Neural cell (in vitro differentiated cells): Measurements from ENCODE around the gene AIFM2. TPM values are rescaled to one million over a fixed set of nuclear protein-coding genes. Genes with fewer than 3 reads are reported as not detected.
"Not testable (repeated sequence)": the region's sequence is repeated elsewhere in the genome, so short reads cannot be mapped to it uniquely, and the experiment has no call there.

Source experiments
- H2AFZ ChIP-seq: fragments of 200-600, 300-800 bp; sonication (generic), shearing (Covaris generic); 2 replicates; pipeline ENCODE4 v1.6.0; 2014; ENCODE audit warnings: low read depth, mild to moderate bottlenecking, antibody characterized with exemption, low read length, moderate library complexity
- H3F3A ChIP-seq: fragments of 200-600 bp; shearing (Covaris generic); 2 replicates; pipeline ENCODE4 v1.6.1; 2016; ENCODE audit warnings: mild to moderate bottlenecking, moderate library complexity, mixed read lengths, antibody characterized with exemption, low read length; ENCODE audit not compliant: insufficient read depth, poor library complexity, severe bottlenecking
- H3K27ac ChIP-seq: fragments of 200-600, 300-800 bp; sonication (generic), shearing (Covaris generic); 2 replicates; pipeline ENCODE4 v1.5.1; 2014; ENCODE audit warnings: mild to moderate bottlenecking, low read length, moderate library complexity
- H3K27me3 ChIP-seq: fragments of 300-800, 200-600 bp; sonication (generic), shearing (Covaris generic); 2 replicates; pipeline ENCODE4 v1.6.0; 2014; ENCODE audit warnings: mild to moderate bottlenecking, low read depth, low read length, moderate library complexity; ENCODE audit not compliant: insufficient read depth
- H3K36me3 ChIP-seq: fragments of 300-800, 200-600 bp; sonication (generic), shearing (Covaris generic); 2 replicates; pipeline ENCODE4 v1.5.1; 2014; ENCODE audit warnings: mild to moderate bottlenecking, antibody characterized with exemption, low read length, moderate library complexity; ENCODE audit not compliant: insufficient read depth
- H3K4me2 ChIP-seq: fragments of 300-800, 200-600 bp; sonication (generic), shearing (Covaris generic); 2 replicates; pipeline ENCODE4 v1.6.0; 2014; ENCODE audit warnings: mild to moderate bottlenecking, low read length
- H3K4me3 ChIP-seq: fragments of 300-800, 200-600 bp; sonication (generic), shearing (Covaris generic); 2 replicates; pipeline ENCODE4 v1.5.1; 2014; ENCODE audit warnings: mild to moderate bottlenecking, low read length, moderate library complexity
- H3K79me2 ChIP-seq: fragments of 200-600 bp; shearing (Covaris generic); replicated peaks from 2 replicates; pipeline ENCODE4 v1.6.0; 2014; ENCODE audit warnings: mild to moderate bottlenecking, low read length, moderate library complexity; ENCODE audit not compliant: insufficient read depth
- H3K9ac ChIP-seq: fragments of 300-800, 200-600 bp; sonication (generic), shearing (Covaris generic); 2 replicates; pipeline ENCODE4 v1.6.1; 2016; ENCODE audit warnings: mild to moderate bottlenecking, low read length, mixed read lengths
- H3K9me2 ChIP-seq: fragments of 200-600 bp; shearing (Covaris generic); 2 replicates; pipeline ENCODE4 v1.6.1; 2016; ENCODE audit warnings: mild to moderate bottlenecking, low read length, mixed read lengths; ENCODE audit not compliant: insufficient read depth
- H3K9me3 ChIP-seq: fragments of 200-600, 300-800 bp; sonication (generic), shearing (Covaris generic); 2 replicates; pipeline ENCODE4 v1.6.1; 2016; ENCODE audit warnings: mild to moderate bottlenecking, mixed run types, low read length, moderate library complexity, mixed read lengths
- H4K20me1 ChIP-seq: fragments of 200-600 bp; shearing (Covaris generic); 2 replicates; pipeline ENCODE4 v1.6.1; 2016; ENCODE audit warnings: mild to moderate bottlenecking, mixed run types; ENCODE audit not compliant: insufficient read depth
- CTCF ChIP-seq: fragments of 450-650 bp; IDR thresholded peaks from 2 replicates; pipeline ENCODE4 v1.5.1; 2014; ENCODE audit warnings: antibody characterized with exemption, mild to moderate bottlenecking, moderate library complexity; ENCODE audit not compliant: poor library complexity, severe bottlenecking
- EP300 ChIP-seq: fragments of 450-650 bp; conservative IDR thresholded peaks from 2 replicates; pipeline ENCODE4 v1.6.1; 2014; ENCODE audit warnings: antibody characterized with exemption, mild to moderate bottlenecking, moderate library complexity; ENCODE audit not compliant: poor library complexity, severe bottlenecking
- EZH2 ChIP-seq: fragments of 200-600, 300-800 bp; shearing (Covaris generic), sonication (generic); IDR thresholded peaks from 2 replicates; pipeline ENCODE4 v1.6.1; 2014; ENCODE audit warnings: antibody characterized with exemption, low read length, borderline replicate concordance, mild to moderate bottlenecking; ENCODE audit not compliant: insufficient read depth, poor library complexity, severe bottlenecking
- MXI1 ChIP-seq: fragments of 450-650 bp; conservative IDR thresholded peaks from 2 replicates; pipeline ENCODE4 v1.6.1; 2014; ENCODE audit warnings: antibody characterized with exemption, mild to moderate bottlenecking; ENCODE audit not compliant: poor library complexity, severe bottlenecking
- POLR2AphosphoS5 ChIP-seq: IDR thresholded peaks from 2 replicates; pipeline ENCODE4 v1.6.1; 2012
- RAD21 ChIP-seq: fragments of 450-650 bp; conservative IDR thresholded peaks from 2 replicates; pipeline ENCODE4 v1.6.1; 2014; ENCODE audit warnings: antibody characterized with exemption, mild to moderate bottlenecking, moderate library complexity
- REST ChIP-seq: IDR thresholded peaks from 2 replicates; pipeline ENCODE4 v1.6.1; 2012; ENCODE audit warnings: borderline replicate concordance
- SMC3 ChIP-seq: fragments of 450-650 bp; conservative IDR thresholded peaks from 2 replicates; pipeline ENCODE4 v1.6.1; 2014; ENCODE audit warnings: antibody characterized with exemption, mild to moderate bottlenecking, moderate library complexity; ENCODE audit not compliant: poor library complexity
- TAF1 ChIP-seq: IDR thresholded peaks from 2 replicates; pipeline ENCODE4 v1.6.1; 2012; ENCODE audit warnings: low read depth
- polyA minus RNA-seq: library from RNA; depleted of rRNA, polyadenylated mRNA; stranded (reverse); fragments of >200 nt; gene quantifications from 2 replicates; pipeline ENCODE4 v1.2.3, GENCODE V29; 2014
- polyA plus RNA-seq: library from polyadenylated mRNA; depleted of rRNA; stranded (reverse); fragments of >200 nt; gene quantifications from 2 replicates; pipeline ENCODE4 v1.2.3, GENCODE V29; 2014

The AIFM2 gene
- polyA plus RNA-seq (0.42 and 0.78 TPM in 2 replicates), polyA minus RNA-seq (0.58 and 0.73 TPM in 2 replicates)

- TF ChIP-seq MXI1 (no peak), CTCF (no peak), EP300 (no peak)
- Histone ChIP-seq H3K4me3 (peak within 1 kb of the TSS; percentile 65), H4K20me1 (no peaks in the 10 kb centered on the region), H3K27ac (no peak within 1 kb of the TSS), H3K79me2 (no peaks in the 10 kb centered on the region), H3K9ac (peak within 1 kb of the TSS; percentile 12), H2AFZ (no peak within 1 kb of the TSS), H3K9me2 (no peaks in the 10 kb centered on the region), H3K36me3 (no peaks in the 10 kb centered on the region), H3K27me3 (peaks cover 26% of the 10 kb centered on the region), H3F3A (no peaks in the 10 kb centered on the region), H3K4me2 (no peak within 1 kb of the TSS), H3K9me3 (no peaks in the 10 kb centered on the region)
These were observed at the start of gene AIFM2 for GRCh38 chr10:70132098-70133029. Gene AIFM2, minus strand, starts transcription at chr10:70132825. Its CDS starts 8,741 bp downstream, at chr10:70124084.

- not testable (repeated sequence) for H3K9ac ChIP-seq, H4K20me1 ChIP-seq, H3K9me2 ChIP-seq, H3F3A ChIP-seq, H3K79me2 ChIP-seq, H3K4me3 ChIP-seq, H3K27ac ChIP-seq, H3K9me3 ChIP-seq, H3K27me3 ChIP-seq, H3K4me2 ChIP-seq, H3K36me3 ChIP-seq, H2AFZ ChIP-seq
These were observed 46.6 kb upstream of the AIFM2 start for GRCh38 chr10:70179209-70179608.

GRCh38 chr10:70178139-70178725 is 45.6 kb upstream of the AIFM2 start:
- no peak overlapping the region for H3K4me3 ChIP-seq
- no peaks in the 10 kb centered on the region for H3K27me3 ChIP-seq
- no peaks in the 10 kb centered on the region for H3K36me3 ChIP-seq
- no peak overlapping the region for H3K9ac ChIP-seq
- H3K79me2 ChIP-seq, result no peaks in the 10 kb centered on the region
- no peaks in the 10 kb centered on the region for H3K9me2 ChIP-seq
- no peak overlapping the region for H2AFZ ChIP-seq
- no peaks in the 10 kb centered on the region for H3K9me3 ChIP-seq
- no peaks in the 10 kb centered on the region for H3F3A ChIP-seq
- TF ChIP-seq REST (no peak), MXI1 (no peak), CTCF (no peak), POLR2AphosphoS5 (no peak), RAD21 (no peak), EZH2 (no peak), SMC3 (no peak), EP300 (no peak), TAF1 (no peak)
- no peak overlapping the region for H3K4me2 ChIP-seq
- H4K20me1 ChIP-seq, result no peaks in the 10 kb centered on the region
- no peak overlapping the region for H3K27ac ChIP-seq
